Measurements from ENCODE around the gene ZNF584.
"Not testable (repeated sequence)": the region's sequence is repeated elsewhere in the genome, so short reads cannot be mapped to it uniquely, and the experiment has no call there.

The ZNF584 gene

GRCh38 chr19:58407658-58408151, 744 bp upstream of the ZNF584 start:
- DNase-seq = no peak

- DNase-seq = peak; percentile 46
These were observed 751 bp downstream of the ZNF584 start for GRCh38 chr19:58409010-58409790.

GRCh38 chr19:58416604-58417003, 8.2 kb downstream of the ZNF584 start:
- DNase-seq = no peak

- DNase-seq = no peak
These were observed 8.6 kb downstream of the ZNF584 start for GRCh38 chr19:58417071-58417470.

- no peak for DNase-seq
These were observed 20.2 kb downstream of the ZNF584 start for GRCh38 chr19:58428617-58429016.

- no peak for DNase-seq
These were observed 21.3 kb downstream of the ZNF584 start for GRCh38 chr19:58429745-58430144.

- no peak for DNase-seq
These were observed 25.8 kb downstream of the ZNF584 start for GRCh38 chr19:58434217-58434616.

- DNase-seq = no peak
These were observed 31.4 kb downstream of the ZNF584 start, which contains the start of gene ZNF132 for GRCh38 chr19:58439576-58440554. Gene ZNF132, minus strand, starts transcription at chr19:58440153. Its CDS starts 332 bp downstream, at chr19:58439821.

- DNase-seq = no peak
These were observed 32.1 kb downstream of the ZNF584 start for GRCh38 chr19:58440556-58440955.

- DNase-seq = not testable (repeated sequence)
These were observed 34.5 kb downstream of the ZNF584 start for GRCh38 chr19:58442986-58443385.

- DNase-seq = not testable (repeated sequence)
These were observed 40.4 kb downstream of the ZNF584 start for GRCh38 chr19:58448860-58449259.

- DNase-seq = not testable (repeated sequence)
These were observed 41.5 kb downstream of the ZNF584 start for GRCh38 chr19:58449980-58450379.

GRCh38 chr19:58450856-58451357, 42.5 kb downstream of the ZNF584 start:
- no peak for DNase-seq

- DNase-seq = peak; percentile 94
These were observed 43.1 kb downstream of the ZNF584 start, which contains the start of gene ZNF324B for GRCh38 chr19:58451358-58452101. Gene ZNF324B, plus strand, starts transcription at chr19:58451622. Its CDS starts 2,080 bp downstream, at chr19:58453702.

GRCh38 chr19:58453743-58454142, 45.3 kb downstream of the ZNF584 start:
- DNase-seq = no peak

- no peak for DNase-seq
These were observed 46.9 kb downstream of the ZNF584 start for GRCh38 chr19:58455306-58455705.

- DNase-seq = no peak
These were observed 47.7 kb downstream of the ZNF584 start for GRCh38 chr19:58456111-58456510.

GRCh38 chr19:58460039-58460438, 51.6 kb downstream of the ZNF584 start:
- no peak for DNase-seq

- DNase-seq = no peak
These were observed 57.8 kb downstream of the ZNF584 start for GRCh38 chr19:58466089-58466759.

- DNase-seq = peak; percentile 92
These were observed 58.5 kb downstream of the ZNF584 start, which contains the start of gene ZNF324 for GRCh38 chr19:58466760-58467589. Gene ZNF324, plus strand, starts transcription at chr19:58467080. Its CDS starts 2,106 bp downstream, at chr19:58469186.

Measured in NCI-H1694 (cell line).